HG03432 (cell line): ENCODE data around the gene DPYD.

Experiments
- ATAC-seq: cut with Tn5 transposase; IDR thresholded peaks from one replicate; pipeline ENCODE4 v1.9.1; 2021; ENCODE audit warnings: mild to moderate bottlenecking, moderate library complexity; ENCODE audit not compliant: unreplicated experiment

The DPYD gene

DNA sequence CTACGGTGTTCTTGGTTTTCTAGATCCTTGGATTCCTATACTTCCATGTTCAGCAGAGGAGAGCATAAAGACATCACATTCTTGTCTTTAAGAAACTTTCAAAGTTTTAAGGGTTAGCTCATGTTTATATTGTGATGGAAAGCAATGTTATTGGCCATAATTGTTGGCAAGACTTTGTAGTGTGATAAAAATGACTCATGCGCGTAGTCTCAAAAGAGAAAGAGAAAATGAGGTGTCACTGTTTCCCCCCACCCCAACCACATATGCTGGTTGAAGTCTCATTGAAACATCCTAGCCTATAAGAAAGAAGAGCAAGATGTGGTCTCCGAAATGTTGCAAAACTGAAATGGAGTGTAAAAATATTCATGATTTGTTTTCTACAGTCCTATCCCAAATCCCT is 850.5 kb downstream of the DPYD start:
- no peak for ATAC-seq

DNA sequence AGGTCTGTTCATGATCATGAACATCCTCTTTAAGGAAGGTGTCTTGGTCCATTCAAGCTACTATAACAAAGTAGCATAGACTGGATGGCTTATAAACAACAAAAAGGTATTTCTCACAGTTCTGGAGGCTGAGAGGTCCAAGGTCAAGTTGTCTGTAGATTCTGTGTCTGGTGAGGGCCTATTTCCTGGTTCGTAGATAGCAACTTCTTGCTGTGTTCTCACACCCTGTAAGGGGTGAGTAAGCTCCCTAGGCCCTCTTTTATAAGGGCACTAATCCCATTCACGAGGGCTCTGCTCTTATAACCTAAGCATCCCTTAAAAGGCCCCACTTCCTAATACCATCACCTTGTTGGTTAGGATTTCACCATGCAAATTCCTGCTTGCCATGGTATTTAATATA is 851.5 kb downstream of the DPYD start:
- ATAC-seq, result no peak

DNA sequence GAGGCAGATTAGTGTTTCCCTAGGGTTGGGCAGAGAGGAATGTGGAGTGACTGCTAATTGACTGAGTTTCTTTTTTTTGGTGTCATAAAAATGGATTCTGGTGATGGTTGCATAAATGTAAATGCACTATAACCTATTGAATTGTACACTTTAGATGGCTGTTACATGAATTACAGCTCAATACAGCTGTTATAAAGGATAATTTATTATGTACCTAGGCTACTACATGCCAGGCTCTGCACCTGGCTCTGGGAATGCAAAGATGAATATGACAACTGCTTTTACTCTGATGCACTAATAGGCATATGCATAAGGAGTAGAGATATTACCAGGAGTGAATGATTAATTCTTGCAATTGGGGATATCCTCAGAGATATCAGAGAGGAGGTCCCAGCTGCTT is 854.0 kb downstream of the DPYD start:
- ATAC-seq, result no peak

DNA sequence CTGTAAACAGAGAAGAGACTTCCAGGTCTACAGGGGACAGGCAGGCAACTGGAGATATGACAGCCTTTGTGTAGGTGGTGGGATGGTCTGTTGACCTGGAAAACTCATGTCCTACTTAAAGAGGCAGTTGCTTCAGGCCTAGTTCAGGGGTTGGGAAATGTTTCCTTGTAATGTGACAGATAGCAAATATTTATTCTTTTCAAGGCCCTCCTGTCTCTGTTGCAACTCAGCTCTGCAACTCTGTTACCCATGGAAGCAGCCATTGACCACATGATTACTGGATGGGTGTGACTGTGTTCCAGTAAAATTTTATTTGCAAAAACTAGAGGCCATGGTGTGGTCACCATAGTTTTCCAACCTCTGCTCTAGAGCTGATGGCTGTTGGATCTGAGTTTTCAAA is 857.3 kb downstream of the DPYD start:
- ATAC-seq, result no peak

DNA sequence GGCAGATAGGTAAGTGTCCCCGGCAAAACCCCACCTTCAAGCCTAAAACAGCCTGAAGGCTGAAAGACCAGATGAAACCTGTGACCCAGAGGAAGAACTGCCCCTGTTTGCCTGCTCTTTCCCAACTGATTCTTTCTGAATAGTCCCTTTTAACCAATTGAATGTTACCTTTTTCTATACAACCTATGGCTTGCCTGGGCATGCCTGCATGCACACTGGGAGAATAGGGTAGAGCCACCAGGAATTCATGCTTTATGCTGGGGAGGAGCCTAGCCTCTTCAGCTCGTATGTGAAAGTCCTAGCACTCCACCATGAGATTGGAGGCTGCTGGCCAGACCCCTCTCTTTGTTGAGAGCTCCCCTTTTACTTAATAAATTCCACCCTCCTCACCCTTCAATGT is 859.2 kb downstream of the DPYD start:
- no peak for ATAC-seq

DNA sequence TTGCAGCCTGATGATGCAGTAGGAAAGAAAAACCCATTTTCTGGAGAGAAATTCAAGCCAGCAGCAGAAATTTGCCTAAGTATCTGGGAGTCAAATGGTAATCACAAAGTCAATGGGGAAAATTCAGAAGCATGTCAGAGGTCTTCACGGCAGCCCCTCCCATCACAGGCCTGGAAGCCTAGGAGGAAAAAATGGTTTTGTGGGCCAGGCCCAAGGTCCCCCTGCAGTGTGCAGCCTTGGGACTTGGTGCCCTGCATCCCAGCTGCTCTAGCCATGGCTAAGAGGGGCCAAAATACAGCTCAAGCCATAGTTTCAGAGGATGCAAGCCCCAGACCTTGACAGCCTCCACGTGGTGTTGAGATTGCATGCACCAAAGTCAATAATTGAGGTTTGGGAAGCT is 864.4 kb downstream of the DPYD start:
- ATAC-seq, result no peak

DNA sequence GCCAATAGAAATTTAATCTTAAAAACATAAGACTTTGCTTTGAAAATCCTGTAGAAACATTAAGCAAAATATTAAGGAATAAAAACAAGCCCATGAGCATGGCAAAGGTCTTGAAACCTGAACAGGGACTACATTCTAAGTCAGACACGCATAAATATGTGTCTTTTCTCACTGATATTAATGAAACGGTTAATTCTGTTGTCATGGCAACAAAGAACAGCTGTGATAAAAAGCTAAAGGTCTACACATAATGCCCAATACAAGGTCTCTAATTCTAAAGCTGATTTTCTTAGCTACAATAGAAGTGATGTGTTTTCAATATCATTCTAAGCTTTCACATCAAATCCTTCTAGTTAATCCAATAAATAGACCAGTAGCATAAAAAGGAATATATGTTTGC is 867.6 kb downstream of the DPYD start:
- ATAC-seq, result no peak

DNA sequence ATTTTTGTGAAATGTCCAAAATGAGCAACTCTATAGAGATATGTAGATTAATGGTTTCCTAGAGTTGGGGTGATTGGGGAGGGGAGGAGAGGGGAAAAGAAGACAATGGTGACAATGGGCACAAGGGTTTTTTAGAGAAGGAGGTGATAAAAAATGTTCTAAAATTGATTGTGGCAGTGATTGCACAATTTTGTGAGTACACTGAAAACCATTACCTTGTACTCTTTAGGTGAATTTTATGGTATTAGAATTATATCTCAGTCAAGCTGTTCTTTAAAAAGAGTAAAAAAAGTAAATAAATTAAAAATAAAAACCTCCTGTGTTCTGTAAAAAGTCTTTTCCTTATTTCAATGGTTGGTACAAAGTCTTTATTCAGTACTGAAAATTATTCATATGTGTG is 869.0 kb downstream of the DPYD start:
- ATAC-seq, result no peak

DNA sequence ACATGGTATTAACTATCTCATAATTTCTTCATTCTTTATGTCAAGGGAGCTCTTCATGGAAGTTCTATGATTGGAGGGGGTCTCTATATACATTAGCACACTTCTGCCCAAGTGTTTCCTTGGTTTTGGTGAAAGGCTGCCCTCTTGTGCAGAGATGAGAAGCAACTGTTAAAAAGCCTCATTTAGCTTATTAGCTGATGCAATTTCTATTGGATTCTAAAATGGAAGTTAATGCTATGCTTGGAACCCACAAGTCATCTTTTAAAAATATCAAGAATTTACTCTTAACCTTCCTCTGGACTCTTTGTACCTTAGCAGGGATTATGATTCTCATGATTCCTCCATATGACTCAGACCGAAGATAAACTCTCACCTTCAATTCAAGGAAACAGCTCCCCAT is 870.3 kb downstream of the DPYD start:
- ATAC-seq, result no peak

DNA sequence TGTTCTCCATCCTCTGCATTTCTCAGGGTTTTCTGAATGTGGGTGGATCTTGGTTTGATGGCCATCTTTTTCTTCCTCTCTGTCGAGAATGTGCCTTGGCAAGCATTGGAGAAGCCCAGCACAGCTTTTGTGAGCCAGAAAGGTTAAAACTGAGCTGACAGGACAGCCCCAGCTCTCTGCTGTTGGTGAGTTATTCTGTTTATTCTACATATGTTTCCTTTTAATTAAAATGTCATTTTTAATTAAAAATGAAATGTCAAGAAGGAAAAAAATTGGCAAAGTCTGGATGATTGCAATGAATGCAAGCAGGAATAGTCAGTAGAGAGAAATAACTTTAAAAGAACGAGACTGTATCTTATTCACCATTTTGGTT is 873.4 kb downstream of the DPYD start:
- ATAC-seq, result no peak

DNA sequence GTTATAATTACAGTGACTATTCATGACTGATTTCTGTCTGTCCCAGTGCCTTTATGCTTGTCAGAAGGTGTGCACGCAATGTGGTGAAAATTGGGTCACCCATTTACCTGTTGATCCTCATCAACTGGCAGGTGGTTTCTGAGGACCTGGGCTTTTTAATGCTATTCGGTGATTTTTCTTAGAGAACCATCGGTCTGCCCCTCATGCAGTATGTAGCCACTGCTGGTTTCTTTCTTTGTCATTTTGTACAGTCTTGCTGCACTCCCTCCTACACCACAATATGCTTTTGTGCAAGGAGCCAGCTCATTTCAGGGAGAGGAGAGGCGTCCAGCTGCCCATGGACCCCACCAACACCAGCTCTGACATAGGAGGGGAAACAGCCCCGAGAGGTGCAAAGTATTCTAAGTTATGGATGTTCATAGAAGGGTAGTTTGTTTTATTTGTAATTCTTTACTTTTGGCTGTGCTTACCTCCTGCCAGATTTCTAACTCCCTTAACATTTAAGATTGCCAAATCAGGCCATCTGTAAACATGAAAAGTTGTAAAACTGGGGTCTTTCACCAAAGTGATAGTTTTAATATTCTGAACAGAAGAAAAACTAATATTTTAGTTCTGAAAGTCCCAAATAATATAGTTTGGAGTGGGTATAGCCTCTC is 873.9 kb downstream of the DPYD start:
- ATAC-seq, result no peak

DNA sequence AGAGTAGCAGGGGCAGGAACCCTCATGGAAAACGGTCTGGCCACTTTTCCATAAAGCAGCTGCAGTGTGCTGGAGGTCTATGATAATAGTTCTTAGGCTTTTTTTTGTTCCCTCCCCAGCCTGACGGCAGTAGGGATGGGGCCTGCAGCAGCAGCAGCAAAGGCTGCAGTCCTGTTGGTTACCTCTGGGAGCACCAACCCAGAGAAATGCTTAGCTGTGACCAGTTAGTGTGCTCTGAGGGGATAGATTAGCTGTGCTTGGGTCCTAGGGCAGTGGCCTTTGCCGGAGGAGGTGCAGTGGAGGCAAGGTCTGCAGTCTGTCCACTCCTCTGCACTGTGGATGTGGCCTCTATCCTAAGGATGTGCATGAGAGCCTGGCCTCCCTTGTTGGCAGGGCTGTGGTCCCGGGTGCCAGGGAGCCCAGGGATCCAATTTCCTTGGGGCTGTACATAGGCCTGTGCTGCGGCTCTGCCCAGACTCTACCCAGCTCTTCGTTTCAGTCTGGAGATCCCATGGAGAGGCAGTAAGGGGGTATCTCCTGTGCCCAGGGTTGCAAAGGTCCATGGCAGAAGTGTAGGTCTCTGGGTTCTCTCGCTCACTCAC is 876.6 kb downstream of the DPYD start:
- ATAC-seq, result no peak

DNA sequence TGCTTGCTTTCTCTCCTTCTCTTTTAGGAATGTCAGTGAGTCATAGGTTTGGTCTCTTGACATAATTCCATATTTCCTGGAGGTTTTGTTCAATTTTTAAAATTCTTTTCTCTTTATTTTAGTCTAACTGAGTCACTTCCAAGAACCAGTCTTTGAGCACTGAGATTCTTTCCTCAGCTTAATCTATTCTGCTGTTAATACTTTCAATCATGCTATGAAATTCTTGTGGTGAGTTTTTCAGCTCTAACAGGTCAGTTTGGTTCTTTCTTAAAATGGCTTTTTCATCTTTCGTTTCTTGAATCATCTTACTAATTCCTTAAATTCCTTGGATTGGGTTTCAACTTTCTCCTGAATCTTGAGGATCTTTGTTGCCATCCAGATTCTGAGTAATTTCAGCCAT is 878.3 kb downstream of the DPYD start:
- ATAC-seq, result no peak

DNA sequence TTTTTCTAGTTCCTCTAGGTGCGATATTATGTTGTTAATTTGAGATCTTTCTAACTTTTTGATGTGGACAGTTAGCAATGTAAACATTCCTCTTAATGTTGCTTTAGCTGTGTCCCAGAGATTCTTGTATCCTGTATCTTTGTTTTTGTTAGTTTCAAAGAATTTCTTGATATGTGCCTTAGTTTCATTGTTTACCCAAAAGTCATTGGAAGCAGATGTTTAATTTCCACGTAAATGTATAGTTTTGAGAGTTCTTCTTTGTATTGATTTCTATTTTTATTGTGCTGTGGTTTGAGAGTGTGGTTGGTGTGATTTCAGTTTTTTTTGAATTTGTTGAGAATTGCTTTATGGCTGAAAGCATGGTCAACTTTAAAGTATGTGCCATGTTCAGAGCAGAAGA is 879.8 kb downstream of the DPYD start:
- ATAC-seq, result no peak

DNA sequence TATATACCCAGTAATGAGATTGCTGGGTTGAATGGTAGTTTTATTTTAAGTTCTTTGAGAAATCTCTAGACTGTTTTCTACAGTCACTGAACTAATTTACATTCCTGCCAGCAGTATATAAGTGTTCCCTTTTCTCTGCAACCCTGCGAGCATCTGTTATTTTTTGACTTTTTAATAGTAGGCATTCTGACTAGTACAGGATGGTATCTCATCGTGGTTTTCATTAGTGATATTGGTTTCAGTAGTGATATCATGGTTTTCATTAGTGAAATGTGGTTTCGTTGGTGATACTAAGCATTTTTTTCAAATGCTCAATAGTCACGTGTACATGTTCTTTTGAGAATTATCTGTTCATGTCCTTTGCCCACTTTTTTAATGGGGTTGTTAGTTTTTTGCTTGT is 882.4 kb downstream of the DPYD start:
- no peak for ATAC-seq

DNA sequence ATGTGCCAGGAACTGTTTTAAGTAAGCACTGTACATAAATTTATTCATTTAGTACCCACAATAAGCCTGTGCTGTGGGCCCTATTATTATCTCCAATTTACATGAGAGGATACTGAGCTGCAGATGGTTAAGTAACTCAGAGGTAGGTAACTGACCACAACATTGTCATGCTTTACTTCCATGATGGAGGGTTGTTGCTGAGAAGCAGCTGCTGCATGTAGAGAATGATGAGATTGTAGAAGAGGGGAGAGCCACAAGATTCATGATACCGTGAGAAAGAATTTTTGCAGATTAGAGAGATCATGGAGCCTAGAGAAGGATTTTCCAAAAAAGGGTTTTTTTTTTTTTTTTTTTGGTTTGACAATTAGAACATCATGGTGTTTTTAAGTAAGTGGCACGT is 886.2 kb downstream of the DPYD start:
- no peak for ATAC-seq

DNA sequence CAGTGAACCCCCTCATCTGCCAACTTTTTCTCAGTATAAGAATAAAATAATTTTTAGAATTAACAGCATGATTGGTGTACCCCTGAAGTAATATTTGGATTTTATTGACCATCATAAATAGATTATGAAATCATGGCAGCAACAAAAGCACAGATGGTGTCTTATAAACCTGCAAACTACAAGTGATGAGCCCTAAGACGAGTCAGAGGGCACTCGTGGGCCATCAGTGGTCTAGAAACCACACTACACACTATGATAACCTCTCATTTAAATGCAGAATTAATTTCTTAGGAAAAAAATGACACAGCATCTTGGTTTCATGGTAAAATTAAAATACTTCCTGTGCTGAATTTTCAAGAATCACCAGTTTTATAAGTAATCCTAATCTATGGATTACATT is 886.9 kb downstream of the DPYD start:
- no peak for ATAC-seq
